Epithelial cell of esophagus (primary cell): ENCODE data around the gene APP.

Experiments
- DNase-seq: peaks from one replicate; pipeline ENCODE4 v3.0.0; 2010; ENCODE audit warnings: low read depth
- H3K4me3 ChIP-seq: 2 replicates; pipeline ENCODE4 v1.5.1; 2011; ENCODE audit warnings: mild to moderate bottlenecking, low read length, control low read depth
- TF ChIP-seq, protein P1 (sequence below): IDR thresholded peaks from 2 replicates; pipeline ENCODE4 v1.5.1; 2011; ENCODE audit warnings: low read depth, mild to moderate bottlenecking, low read length, control low read depth, inconsistent platforms; ENCODE audit not compliant: insufficient read depth; ENCODE audit errors: missing control alignments

APP gene

DNA sequence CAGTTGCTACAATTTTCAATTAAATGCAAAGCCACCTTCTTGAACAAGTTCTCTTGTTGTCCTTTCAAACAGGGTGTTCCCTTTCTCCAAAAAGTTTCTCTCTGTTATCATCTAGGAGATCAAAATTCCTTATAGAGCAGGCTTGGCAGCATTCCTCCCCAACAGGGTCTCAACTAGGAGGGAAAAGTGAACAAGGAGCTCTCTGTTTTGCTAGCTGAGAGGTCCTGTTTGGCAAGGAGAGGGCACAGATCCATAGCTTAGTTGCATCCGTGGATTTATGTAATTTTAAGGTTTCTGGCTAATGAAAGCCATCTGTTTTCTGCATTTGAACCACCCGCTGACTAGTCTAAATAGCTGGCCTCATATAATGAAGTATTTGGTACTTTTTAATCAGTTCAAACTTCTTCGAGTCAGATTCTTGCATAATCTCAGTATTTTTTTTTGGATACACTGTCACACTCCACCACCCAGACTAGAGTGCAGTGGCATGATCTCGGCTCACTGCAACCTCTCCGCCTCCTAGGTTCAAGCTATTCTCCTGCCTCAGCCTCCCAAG, 54.0 kb downstream of the APP start:
- TF ChIP-seq, protein P1, sequence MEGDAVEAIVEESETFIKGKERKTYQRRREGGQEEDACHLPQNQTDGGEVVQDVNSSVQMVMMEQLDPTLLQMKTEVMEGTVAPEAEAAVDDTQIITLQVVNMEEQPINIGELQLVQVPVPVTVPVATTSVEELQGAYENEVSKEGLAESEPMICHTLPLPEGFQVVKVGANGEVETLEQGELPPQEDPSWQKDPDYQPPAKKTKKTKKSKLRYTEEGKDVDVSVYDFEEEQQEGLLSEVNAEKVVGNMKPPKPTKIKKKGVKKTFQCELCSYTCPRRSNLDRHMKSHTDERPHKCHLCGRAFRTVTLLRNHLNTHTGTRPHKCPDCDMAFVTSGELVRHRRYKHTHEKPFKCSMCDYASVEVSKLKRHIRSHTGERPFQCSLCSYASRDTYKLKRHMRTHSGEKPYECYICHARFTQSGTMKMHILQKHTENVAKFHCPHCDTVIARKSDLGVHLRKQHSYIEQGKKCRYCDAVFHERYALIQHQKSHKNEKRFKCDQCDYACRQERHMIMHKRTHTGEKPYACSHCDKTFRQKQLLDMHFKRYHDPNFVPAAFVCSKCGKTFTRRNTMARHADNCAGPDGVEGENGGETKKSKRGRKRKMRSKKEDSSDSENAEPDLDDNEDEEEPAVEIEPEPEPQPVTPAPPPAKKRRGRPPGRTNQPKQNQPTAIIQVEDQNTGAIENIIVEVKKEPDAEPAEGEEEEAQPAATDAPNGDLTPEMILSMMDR, result no peak
- no peak for DNase-seq
- no peak overlapping the region for H3K4me3 ChIP-seq

DNA sequence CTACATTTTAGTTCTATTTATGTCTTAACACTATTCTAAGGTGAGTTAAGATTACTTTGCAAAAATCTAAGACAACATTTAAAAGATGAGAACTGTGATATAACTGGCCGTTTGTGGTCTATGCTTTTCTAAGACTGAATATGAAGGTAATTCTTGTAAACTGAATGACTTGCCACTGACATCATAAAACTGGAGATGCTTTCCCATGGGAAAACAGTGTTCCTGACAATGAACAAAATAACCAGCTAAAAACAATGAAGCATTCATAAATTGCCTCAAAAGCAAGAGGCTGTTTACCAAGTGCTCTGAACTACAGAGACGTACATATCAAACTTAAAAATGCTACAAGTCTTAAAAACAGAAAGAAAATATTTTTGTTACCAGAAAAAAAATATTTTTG, 54.7 kb downstream of the APP start:
- H3K4me3 ChIP-seq, result no peak overlapping the region
- DNase-seq, result no peak
- TF ChIP-seq, protein P1, result no peak

DNA sequence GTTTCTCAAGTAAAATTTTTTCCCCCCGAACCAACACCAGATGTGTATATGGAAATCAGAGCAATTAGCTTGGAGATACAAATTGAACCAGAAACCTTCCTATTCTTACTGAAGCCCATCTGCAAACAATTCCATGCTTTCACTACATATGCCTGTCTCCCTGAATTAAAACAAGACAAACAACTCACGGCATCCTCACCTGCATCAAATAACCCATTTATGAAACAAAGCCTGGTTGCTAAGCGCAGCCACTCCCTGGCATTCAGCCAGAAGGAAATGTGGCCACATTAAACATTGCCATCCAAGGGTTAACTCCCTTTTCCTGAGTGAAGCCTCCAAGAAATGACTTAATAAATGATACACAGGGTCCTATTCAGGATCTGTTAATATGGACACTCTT, 55.3 kb downstream of the APP start:
- no peak overlapping the region for H3K4me3 ChIP-seq
- TF ChIP-seq, protein P1, result no peak
- DNase-seq, result peak; percentile 54

DNA sequence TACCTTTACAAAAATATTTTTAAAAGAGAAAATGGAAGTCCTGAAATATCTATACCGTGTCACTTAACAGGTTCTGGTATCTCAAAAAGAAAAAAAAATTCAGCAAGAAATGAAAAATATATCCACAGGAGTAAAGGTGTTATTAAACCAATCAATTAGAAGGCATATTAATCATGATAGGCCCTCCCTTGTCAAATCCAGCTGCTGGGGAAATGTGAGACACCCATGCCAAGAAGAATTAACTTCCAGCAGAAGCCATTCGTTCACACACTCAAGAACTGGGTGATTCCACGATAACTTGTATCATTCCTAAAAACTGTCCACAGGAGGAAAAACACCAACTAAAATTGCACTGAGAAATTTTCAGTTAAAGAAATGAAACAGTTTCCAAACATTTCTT, 57.6 kb downstream of the APP start:
- no peak for DNase-seq
- TF ChIP-seq, protein P1, result no peak
- H3K4me3 ChIP-seq, result no peak overlapping the region

DNA sequence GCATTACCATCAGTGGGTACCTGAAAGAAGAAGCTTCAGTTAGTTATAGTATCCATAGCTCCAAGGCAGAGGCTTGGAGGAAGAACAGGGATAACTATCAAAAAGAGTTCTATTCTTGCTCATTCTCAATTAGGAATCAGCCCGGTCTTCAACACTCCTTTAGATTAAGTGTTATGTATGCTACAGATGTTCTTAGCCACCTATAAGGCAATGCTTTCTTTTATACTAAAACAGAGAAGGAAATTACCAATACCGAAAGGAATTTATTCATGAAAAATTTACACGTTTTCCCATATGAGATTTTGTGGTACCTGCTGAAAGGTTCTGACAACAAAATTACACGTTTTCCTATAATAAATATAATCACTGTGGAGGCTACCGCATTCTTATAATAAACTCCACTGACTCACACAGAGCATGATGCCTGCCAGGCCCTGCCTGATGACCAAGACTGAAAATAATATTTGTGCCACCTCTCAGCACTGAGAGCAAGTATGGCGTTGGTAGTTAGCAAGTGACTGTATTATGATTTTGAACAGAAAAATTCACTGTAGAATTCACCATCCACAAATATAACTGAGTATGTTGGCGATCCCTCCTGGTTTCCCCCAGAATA, 58.3 kb downstream of the APP start:
- TF ChIP-seq, protein P1, result no peak
- no peak for DNase-seq
- no peak overlapping the region for H3K4me3 ChIP-seq

DNA sequence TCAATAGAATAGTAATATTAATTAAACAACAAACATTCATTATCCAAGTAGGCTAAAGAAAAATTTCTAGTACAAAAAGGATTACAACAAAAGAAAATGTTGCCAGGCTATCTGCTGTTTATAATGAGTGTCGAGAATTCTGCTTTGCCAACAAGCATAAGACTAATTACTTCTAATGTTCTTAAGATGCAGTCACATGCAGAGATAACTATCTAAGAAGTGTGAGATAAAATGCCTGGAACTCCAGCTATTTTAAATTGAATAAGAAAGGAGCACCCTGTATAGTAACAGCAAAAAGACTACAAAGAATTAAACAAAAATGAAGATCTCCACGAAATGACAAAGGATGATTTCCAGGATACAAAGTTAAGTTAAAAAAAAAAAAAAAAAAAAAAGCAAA, 59.9 kb downstream of the APP start:
- TF ChIP-seq, protein P1, result no peak
- H3K4me3 ChIP-seq, result no peak overlapping the region
- DNase-seq, result no peak

DNA sequence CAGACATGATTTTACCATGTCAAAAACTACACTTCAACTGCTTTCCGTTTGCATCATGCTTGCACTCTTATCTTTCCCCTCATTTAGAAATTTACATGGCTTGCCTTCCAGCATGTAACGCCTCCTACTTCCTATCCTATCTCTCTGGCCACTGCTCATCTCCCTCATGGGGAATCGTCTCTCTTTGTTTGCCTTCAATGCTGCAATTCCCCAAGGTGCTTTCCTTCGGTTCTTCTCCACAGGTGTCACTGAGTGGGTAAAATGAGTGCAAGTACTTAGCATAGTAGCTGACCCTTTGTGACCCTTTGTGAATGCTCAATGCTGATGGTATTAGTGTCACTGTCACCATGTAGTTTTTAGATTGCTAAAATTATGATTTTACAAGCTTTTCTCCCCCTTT, 63.1 kb downstream of the APP start:
- H3K4me3 ChIP-seq, result no peak overlapping the region
- TF ChIP-seq, protein P1, result no peak
- DNase-seq, result no peak
